Neural cell (in vitro differentiated cells): ENCODE measurements around the gene FOXI1.

Source experiments
- EP300 ChIP-seq: fragments of 450-650 bp; conservative IDR thresholded peaks from 2 replicates; pipeline ENCODE4 v1.6.1; 2014; ENCODE audit warnings: antibody characterized with exemption, mild to moderate bottlenecking, moderate library complexity; ENCODE audit not compliant: poor library complexity, severe bottlenecking
- EZH2 ChIP-seq: fragments of 200-600, 300-800 bp; shearing (Covaris generic), sonication (generic); IDR thresholded peaks from 2 replicates; pipeline ENCODE4 v1.6.1; 2014; ENCODE audit warnings: antibody characterized with exemption, low read length, borderline replicate concordance, mild to moderate bottlenecking; ENCODE audit not compliant: insufficient read depth, poor library complexity, severe bottlenecking
- MXI1 ChIP-seq: fragments of 450-650 bp; conservative IDR thresholded peaks from 2 replicates; pipeline ENCODE4 v1.6.1; 2014; ENCODE audit warnings: antibody characterized with exemption, mild to moderate bottlenecking; ENCODE audit not compliant: poor library complexity, severe bottlenecking
- POLR2AphosphoS5 ChIP-seq: IDR thresholded peaks from 2 replicates; pipeline ENCODE4 v1.6.1; 2012
- RAD21 ChIP-seq: fragments of 450-650 bp; conservative IDR thresholded peaks from 2 replicates; pipeline ENCODE4 v1.6.1; 2014; ENCODE audit warnings: antibody characterized with exemption, mild to moderate bottlenecking, moderate library complexity
- REST ChIP-seq: IDR thresholded peaks from 2 replicates; pipeline ENCODE4 v1.6.1; 2012; ENCODE audit warnings: borderline replicate concordance
- SMC3 ChIP-seq: fragments of 450-650 bp; conservative IDR thresholded peaks from 2 replicates; pipeline ENCODE4 v1.6.1; 2014; ENCODE audit warnings: antibody characterized with exemption, mild to moderate bottlenecking, moderate library complexity; ENCODE audit not compliant: poor library complexity
- TAF1 ChIP-seq: IDR thresholded peaks from 2 replicates; pipeline ENCODE4 v1.6.1; 2012; ENCODE audit warnings: low read depth
- TF ChIP-seq, protein P1 (sequence below): fragments of 450-650 bp; IDR thresholded peaks from 2 replicates; pipeline ENCODE4 v1.5.1; 2014; ENCODE audit warnings: antibody characterized with exemption, mild to moderate bottlenecking, moderate library complexity; ENCODE audit not compliant: poor library complexity, severe bottlenecking

DNA sequence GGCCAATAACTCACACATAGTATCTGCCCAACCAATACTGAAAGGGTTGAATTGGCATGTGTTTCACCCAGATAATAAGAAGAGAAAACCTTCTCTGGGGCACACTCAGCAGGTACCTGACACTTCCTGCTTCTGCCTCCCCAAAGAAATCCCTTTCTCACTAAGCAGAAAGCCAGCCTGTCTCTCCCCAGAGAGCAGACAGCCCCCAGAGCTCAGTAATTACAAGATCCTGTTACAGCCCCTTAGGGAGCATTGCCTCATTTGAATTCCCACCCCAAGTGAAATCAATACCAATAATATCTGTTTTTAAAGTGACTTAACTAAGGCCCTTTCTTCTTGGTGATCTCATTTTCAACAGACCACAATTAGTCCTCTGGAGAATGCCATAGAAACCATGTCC lies 38.5 kb upstream of the FOXI1 start:
- TF ChIP-seq, protein P1, sequence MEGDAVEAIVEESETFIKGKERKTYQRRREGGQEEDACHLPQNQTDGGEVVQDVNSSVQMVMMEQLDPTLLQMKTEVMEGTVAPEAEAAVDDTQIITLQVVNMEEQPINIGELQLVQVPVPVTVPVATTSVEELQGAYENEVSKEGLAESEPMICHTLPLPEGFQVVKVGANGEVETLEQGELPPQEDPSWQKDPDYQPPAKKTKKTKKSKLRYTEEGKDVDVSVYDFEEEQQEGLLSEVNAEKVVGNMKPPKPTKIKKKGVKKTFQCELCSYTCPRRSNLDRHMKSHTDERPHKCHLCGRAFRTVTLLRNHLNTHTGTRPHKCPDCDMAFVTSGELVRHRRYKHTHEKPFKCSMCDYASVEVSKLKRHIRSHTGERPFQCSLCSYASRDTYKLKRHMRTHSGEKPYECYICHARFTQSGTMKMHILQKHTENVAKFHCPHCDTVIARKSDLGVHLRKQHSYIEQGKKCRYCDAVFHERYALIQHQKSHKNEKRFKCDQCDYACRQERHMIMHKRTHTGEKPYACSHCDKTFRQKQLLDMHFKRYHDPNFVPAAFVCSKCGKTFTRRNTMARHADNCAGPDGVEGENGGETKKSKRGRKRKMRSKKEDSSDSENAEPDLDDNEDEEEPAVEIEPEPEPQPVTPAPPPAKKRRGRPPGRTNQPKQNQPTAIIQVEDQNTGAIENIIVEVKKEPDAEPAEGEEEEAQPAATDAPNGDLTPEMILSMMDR, result no peak
- TF ChIP-seq EZH2 (no peak), POLR2AphosphoS5 (no peak), MXI1 (no peak), SMC3 (no peak), REST (no peak), RAD21 (no peak), TAF1 (no peak), EP300 (no peak)
